AG10803 (cell line): ENCODE measurements around the gene NT5DC4.

Source experiments
- DNase-seq: peaks from one replicate; pipeline ENCODE4 v3.0.0; 2010; ENCODE audit warnings: low read depth
- H3K4me3 ChIP-seq: 2 replicates; pipeline ENCODE4 v1.5.1; 2011; ENCODE audit warnings: mild to moderate bottlenecking, low read length, control low read depth
- TF ChIP-seq, protein P1 (sequence below): conservative IDR thresholded peaks from 2 replicates; pipeline ENCODE4 v1.5.1; 2011; ENCODE audit warnings: mild to moderate bottlenecking, low read length, control low read depth, inconsistent platforms

NT5DC4 gene

GRCh38 chr2:112728378-112729175 is 7.8 kb downstream of the NT5DC4 start:
- no peak overlapping the region for H3K4me3 ChIP-seq
- DNase-seq = no peak
- TF ChIP-seq, protein P1, sequence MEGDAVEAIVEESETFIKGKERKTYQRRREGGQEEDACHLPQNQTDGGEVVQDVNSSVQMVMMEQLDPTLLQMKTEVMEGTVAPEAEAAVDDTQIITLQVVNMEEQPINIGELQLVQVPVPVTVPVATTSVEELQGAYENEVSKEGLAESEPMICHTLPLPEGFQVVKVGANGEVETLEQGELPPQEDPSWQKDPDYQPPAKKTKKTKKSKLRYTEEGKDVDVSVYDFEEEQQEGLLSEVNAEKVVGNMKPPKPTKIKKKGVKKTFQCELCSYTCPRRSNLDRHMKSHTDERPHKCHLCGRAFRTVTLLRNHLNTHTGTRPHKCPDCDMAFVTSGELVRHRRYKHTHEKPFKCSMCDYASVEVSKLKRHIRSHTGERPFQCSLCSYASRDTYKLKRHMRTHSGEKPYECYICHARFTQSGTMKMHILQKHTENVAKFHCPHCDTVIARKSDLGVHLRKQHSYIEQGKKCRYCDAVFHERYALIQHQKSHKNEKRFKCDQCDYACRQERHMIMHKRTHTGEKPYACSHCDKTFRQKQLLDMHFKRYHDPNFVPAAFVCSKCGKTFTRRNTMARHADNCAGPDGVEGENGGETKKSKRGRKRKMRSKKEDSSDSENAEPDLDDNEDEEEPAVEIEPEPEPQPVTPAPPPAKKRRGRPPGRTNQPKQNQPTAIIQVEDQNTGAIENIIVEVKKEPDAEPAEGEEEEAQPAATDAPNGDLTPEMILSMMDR = no peak

DNA sequence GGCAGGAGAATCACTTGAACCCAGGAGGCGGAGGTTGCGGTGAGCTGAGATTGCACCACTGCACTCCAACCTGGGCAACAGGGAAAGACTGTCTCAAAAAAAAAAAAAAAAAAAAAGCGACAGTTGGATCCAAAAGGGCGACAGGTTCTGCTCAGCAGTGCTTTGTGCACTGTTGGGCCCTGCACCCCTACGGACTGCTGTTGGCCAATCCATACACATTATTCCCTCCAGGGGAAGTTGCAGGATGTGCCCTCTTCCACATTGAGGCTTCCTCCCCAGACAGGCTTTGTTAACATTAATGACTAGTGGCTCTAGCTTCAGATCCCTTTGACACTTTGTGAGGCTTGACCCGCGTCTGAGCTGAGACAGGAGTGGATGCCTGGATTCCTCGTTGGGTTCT is 9.4 kb downstream of the NT5DC4 start:
- TF ChIP-seq, protein P1 = no peak
- DNase-seq = no peak
- H3K4me3 ChIP-seq = no peak overlapping the region

DNA sequence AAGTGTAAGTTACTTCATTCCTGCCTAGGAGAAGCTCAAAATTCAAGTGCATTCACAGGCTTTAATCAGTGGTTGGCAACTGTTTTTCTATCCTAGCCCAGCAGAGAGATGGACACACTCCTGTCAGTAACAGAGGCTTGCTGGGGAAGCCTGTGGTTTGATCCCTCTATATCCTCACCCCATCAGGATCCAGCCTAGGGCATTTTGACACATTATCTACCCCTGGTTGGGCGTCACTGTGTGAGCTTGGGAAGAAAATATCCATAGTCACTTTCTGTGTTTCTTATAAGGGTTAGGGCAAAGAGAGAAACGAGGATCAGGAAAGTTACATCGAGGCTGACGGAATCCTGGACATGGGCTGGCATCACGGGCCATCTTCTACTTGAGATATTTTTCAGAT is 10.0 kb downstream of the NT5DC4 start:
- no peak overlapping the region for H3K4me3 ChIP-seq
- DNase-seq = no peak
- TF ChIP-seq, protein P1 = no peak

- DNase-seq = no peak
- TF ChIP-seq, protein P1 = no peak
These were observed 10.7 kb downstream of the NT5DC4 start for GRCh38 chr2:112731479-112731878.

DNA sequence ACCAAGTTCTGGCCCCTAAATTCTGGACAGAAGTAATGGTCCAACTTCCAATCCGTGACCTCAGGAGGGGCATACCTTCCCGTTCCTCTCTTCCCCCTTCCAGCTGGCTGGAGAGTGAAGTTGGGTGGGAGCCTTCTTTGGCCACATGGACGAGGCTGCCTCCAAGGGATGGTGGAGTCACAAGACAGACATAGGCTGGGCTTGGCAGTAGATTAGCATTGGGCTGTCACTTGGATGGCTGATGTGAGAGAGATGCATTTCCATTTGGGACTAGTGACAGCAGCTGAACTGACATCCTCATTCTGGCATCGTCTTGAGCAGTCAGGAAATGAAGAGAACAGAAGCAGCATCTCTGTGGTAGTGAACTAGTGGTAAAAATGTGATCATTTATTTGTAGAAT is 12.6 kb downstream of the NT5DC4 start:
- H3K4me3 ChIP-seq = no peak overlapping the region
- TF ChIP-seq, protein P1 = no peak
- no peak for DNase-seq

More at GRCh38 chr2:112731479-112731878, 10.7 kb downstream of the NT5DC4 start:
- no peak overlapping the region for H3K4me3 ChIP-seq

DNA sequence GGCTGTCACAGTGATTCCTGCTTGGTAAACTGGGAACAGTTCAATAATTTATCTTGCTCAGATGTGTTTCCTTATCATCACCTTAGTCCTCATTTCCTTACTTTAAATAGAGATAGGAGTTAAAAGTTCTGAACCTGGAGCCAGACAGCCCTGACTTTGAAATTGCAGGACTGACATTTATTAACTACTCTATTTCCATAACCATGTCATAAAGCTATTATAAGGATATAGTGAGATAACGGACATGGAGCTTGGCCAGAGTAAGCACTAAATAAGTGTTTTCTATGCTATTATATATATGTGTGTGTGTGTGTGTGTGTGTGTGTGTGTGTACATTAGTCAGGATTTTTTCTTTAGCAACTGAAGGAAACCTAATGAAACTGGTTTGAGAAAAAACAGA is 13.1 kb downstream of the NT5DC4 start:
- no peak for DNase-seq
- TF ChIP-seq, protein P1 = no peak

GRCh38 chr2:112737542-112738232 is 16.9 kb downstream of the NT5DC4 start:
- TF ChIP-seq, protein P1 = no peak
- no peak overlapping the region for H3K4me3 ChIP-seq
- no peak for DNase-seq

More for the DNA sequence above, 13.1 kb downstream of the NT5DC4 start:
- no peak overlapping the region for H3K4me3 ChIP-seq
